Measurements from ENCODE around the gene BBS7. TPM values are rescaled to one million over a fixed set of nuclear protein-coding genes. Genes with fewer than 3 reads are reported as not detected.

BBS7 gene
- total and polyA plus RNA-seq, 4 donors, result 7.0 to 17.5 (median 13.5) TPM

DNA sequence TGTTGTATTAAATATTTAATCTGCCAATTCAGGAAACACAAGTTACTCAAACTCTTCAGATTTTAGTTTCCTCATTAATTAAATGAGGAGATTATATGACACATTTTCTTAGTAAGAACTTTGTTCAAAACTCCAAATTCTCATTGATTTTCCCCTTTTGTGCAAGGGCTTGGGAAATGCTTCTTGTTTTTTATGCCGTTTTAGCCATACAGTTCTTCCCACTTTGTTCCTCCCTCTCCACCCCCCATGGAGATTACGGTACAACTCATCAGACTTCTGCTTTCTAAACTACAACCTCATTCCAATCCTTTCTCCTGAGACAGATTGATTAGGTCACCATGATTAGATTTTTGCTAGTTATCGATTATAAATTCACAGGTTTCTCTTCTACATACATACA lies 10.9 kb upstream of the BBS7 start:
- no peaks in the 10 kb centered on the region for H3K27me3 ChIP-seq (ENCODE audit: control insufficient read depth in 1 of 2, insufficient read depth in 2 of 2, low read length in 1 of 2)
- 76 to 78% methylated on average over 3 of the region's 3 CpGs for WGBS, 2 donors
- ATAC-seq (ENCODE audit: low FRiP score) (no peak), DNase-seq (no peak)
- no peaks in the 10 kb centered on the region for H3K4me1 ChIP-seq (ENCODE audit: control insufficient read depth in 1 of 2, insufficient read depth in 2 of 2, low read length in 2 of 2)
- no peak overlapping the region for H3K27ac ChIP-seq (ENCODE audit: low read depth in 1 of 2, low read length in 2 of 2)
- no peak overlapping the region for H3K4me3 ChIP-seq (ENCODE audit: low read length in 2 of 2)
- intact Hi-C loops (cut with DNase I), result no loop called here
- H3K9me3 ChIP-seq (ENCODE audit: control insufficient read depth, low read length), result no peaks in the 10 kb centered on the region
- no peaks in the 10 kb centered on the region for H3K36me3 ChIP-seq (ENCODE audit: control insufficient read depth in 1 of 2, insufficient read depth in 2 of 2, low read length in 1 of 2)

DNA sequence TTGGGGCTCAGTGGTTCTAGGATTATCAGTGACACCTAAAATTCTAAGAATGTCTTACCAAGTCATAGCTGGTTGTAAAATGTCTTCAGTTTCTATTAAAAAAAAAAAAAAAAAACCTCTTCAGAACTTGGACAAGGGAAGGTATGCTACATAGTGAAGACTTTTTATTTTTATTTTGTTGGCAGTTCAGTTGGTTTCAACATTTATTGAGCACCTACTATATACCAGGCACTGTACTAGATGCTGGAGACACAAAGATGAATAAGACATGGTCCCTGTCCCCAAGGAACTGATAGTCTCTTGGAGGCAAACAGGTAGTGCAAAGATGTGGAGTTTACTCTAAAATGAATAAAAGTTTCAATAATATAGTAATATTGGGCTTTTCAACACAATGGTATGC lies 8.9 kb upstream of the BBS7 start:
- Histone ChIP-seq H3K27ac (ENCODE audit: low read depth in 1 of 2, low read length in 2 of 2) (no peak overlapping the region), H3K36me3 (ENCODE audit: control insufficient read depth in 1 of 2, insufficient read depth in 2 of 2, low read length in 1 of 2) (no peaks in the 10 kb centered on the region), H3K4me3 (ENCODE audit: low read length in 2 of 2) (no peak overlapping the region), H3K27me3 (ENCODE audit: control insufficient read depth in 1 of 2, insufficient read depth in 2 of 2, low read length in 1 of 2) (no peaks in the 10 kb centered on the region), H3K4me1 (ENCODE audit: control insufficient read depth in 1 of 2, insufficient read depth in 2 of 2, low read length in 2 of 2) (no peaks in the 10 kb centered on the region), H3K9me3 (ENCODE audit: control insufficient read depth, low read length) (no peaks in the 10 kb centered on the region)
- intact Hi-C loops (cut with DNase I), result no loop called here
- no peak for DNase-seq
- no peak for ATAC-seq (ENCODE audit: low FRiP score)

DNA sequence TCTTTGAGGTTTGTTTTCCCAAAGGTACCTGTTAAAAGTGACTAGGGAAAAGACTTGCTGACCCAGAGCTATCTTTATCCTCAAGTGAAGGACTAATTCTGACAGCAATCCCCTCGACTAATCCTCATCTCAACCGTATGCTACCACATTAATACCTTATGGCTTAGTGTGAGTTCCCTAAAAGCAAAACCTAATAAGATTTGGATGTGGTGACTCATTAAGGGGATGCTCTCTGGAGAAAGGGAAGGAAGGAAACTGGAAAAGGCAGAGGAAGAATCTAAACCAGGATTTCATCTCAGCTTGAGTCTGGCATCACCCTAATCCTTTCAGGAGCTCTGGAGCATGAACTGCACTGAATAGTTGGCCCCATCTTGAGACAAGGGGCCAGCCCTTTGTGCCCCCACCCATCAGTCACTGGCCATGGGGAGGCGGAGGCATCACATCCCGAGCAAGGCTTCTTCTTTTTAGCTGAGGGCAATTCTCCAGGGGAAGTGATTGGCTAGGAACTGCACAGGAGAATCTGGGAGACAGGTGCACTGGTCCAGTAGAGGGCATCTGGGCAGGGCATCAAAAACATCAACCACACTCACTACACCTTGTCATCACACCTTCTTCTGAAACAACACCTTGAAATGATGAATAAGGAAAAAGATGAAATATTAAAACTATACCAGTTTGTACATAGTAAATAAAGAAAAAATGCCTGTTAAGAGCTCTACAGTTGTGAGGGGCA lies 6.9 kb upstream of the BBS7 start:
- H3K4me3 ChIP-seq (ENCODE audit: low read length in 2 of 2), result no peak overlapping the region
- H3K9me3 ChIP-seq (ENCODE audit: control insufficient read depth, low read length), result no peaks in the 10 kb centered on the region
- no peaks in the 10 kb centered on the region for H3K36me3 ChIP-seq (ENCODE audit: control insufficient read depth in 1 of 2, insufficient read depth in 2 of 2, low read length in 1 of 2)
- no peaks in the 10 kb centered on the region for H3K27me3 ChIP-seq (ENCODE audit: control insufficient read depth in 1 of 2, insufficient read depth in 2 of 2, low read length in 1 of 2)
- intact Hi-C loops (cut with DNase I), result no loop called here
- DNase-seq (no peak), ATAC-seq (ENCODE audit: low FRiP score) (no peak)
- no peaks in the 10 kb centered on the region for H3K4me1 ChIP-seq (ENCODE audit: control insufficient read depth in 1 of 2, insufficient read depth in 2 of 2, low read length in 2 of 2)
- H3K27ac ChIP-seq (ENCODE audit: low read depth in 1 of 2, low read length in 2 of 2), result no peak overlapping the region
- 48 to 56% methylated on average over 4 of the region's 4 CpGs for WGBS, 2 donors

DNA sequence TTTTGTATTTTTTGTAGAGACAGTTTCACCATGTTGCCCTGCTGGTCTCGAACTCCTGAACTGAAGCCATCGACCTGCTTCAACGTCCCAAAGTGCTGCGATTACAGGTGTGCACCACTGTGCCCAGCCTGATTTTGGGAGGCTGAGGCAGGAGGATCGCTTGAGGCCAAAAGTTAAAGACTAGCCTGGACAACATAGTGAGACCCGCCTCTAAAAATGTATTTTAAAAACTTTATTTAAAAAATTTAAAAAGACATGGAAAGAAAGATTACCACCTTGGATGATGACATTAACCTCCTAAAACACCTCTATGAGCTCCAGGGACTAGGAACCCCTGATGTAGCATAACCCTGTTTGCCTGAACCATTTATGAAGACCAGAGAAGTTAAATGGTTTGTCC lies 5.8 kb upstream of the BBS7 start:
- H3K9me3 ChIP-seq (ENCODE audit: control insufficient read depth, low read length), result no peaks in the 10 kb centered on the region
- no peak overlapping the region for H3K4me3 ChIP-seq (ENCODE audit: low read length in 2 of 2)
- ATAC-seq (ENCODE audit: low FRiP score) (no peak), DNase-seq (no peak)
- no peaks in the 10 kb centered on the region for H3K36me3 ChIP-seq (ENCODE audit: control insufficient read depth in 1 of 2, insufficient read depth in 2 of 2, low read length in 1 of 2)
- H3K27me3 ChIP-seq (ENCODE audit: control insufficient read depth in 1 of 2, insufficient read depth in 2 of 2, low read length in 1 of 2), result no peaks in the 10 kb centered on the region
- 95 to 96% methylated on average over 6 of the region's 6 CpGs for WGBS, 2 donors
- intact Hi-C loops (cut with DNase I), result no loop called here
- H3K27ac ChIP-seq (ENCODE audit: low read depth in 1 of 2, low read length in 2 of 2), result no peak overlapping the region
- H3K4me1 ChIP-seq (ENCODE audit: control insufficient read depth in 1 of 2, insufficient read depth in 2 of 2, low read length in 2 of 2), result no peaks in the 10 kb centered on the region

DNA sequence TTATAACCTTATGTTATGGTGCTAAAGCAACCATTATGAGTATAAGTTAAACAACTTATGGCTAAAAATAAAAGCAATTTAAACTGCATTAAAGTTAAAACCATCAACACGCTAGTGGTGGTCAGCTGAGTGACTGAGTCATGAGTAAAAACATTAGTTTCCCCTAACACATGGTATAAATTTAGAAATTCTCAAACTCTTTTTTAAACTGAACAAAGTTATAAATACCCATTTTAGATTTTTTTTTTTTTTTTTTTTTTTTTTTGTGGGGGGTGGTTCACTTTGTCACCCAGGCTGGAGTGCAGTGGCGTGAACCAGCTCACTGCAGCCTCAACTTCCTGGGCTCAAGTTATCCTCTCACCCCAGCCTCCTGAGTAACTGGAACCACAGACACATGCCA lies 5.4 kb upstream of the BBS7 start:
- intact Hi-C loops (cut with DNase I), result no loop called here
- no peak overlapping the region for H3K27ac ChIP-seq (ENCODE audit: low read depth in 1 of 2, low read length in 2 of 2)
- no peaks in the 10 kb centered on the region for H3K27me3 ChIP-seq (ENCODE audit: control insufficient read depth in 1 of 2, insufficient read depth in 2 of 2, low read length in 1 of 2)
- no peaks in the 10 kb centered on the region for H3K4me1 ChIP-seq (ENCODE audit: control insufficient read depth in 1 of 2, insufficient read depth in 2 of 2, low read length in 2 of 2)
- ATAC-seq (ENCODE audit: low FRiP score) (no peak), DNase-seq (no peak)
- no peaks in the 10 kb centered on the region for H3K36me3 ChIP-seq (ENCODE audit: control insufficient read depth in 1 of 2, insufficient read depth in 2 of 2, low read length in 1 of 2)
- WGBS, 2 donors, result 50 to 59% methylated on average over 2 of the region's 2 CpGs
- no peaks in the 10 kb centered on the region for H3K9me3 ChIP-seq (ENCODE audit: control insufficient read depth, low read length)
- H3K4me3 ChIP-seq (ENCODE audit: low read length in 2 of 2), result no peak overlapping the region

DNA sequence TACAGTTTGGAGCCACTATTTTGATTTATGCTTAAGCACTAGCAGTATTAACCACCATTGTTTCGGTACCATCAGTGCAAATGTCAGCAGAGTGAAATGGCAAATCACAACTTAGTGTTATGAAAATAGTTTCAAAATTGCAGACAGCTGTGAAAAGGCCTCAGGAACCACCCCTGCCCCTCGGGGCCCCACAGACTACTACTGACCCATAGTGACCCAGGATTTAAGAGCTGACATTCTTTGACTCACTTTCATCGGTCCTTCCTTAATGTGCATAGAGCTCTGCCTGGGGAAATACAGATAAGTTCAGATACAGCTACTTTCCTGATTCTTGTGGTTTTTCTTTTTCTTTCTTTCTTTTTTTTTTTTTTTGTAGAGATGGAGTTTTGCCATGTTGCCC lies 3.3 kb upstream of the BBS7 start:
- no peaks in the 10 kb centered on the region for H3K36me3 ChIP-seq (ENCODE audit: control insufficient read depth in 1 of 2, insufficient read depth in 2 of 2, low read length in 1 of 2)
- H3K4me1 ChIP-seq (ENCODE audit: control insufficient read depth in 1 of 2, insufficient read depth in 2 of 2, low read length in 2 of 2), result no peaks in the 10 kb centered on the region
- DNase-seq, result no peak
- no peak overlapping the region for H3K27ac ChIP-seq (ENCODE audit: low read depth in 1 of 2, low read length in 2 of 2)
- H3K4me3 ChIP-seq (ENCODE audit: low read length in 2 of 2), result no peak overlapping the region
- ATAC-seq (ENCODE audit: low FRiP score), result no peak
- no peaks in the 10 kb centered on the region for H3K27me3 ChIP-seq (ENCODE audit: control insufficient read depth in 1 of 2, insufficient read depth in 2 of 2, low read length in 1 of 2)
- intact Hi-C loops (cut with DNase I), result no loop called here
- 25 to 35% methylated on average over 3 of the region's 3 CpGs for WGBS, 2 donors
- H3K9me3 ChIP-seq (ENCODE audit: control insufficient read depth, low read length), result no peaks in the 10 kb centered on the region

DNA sequence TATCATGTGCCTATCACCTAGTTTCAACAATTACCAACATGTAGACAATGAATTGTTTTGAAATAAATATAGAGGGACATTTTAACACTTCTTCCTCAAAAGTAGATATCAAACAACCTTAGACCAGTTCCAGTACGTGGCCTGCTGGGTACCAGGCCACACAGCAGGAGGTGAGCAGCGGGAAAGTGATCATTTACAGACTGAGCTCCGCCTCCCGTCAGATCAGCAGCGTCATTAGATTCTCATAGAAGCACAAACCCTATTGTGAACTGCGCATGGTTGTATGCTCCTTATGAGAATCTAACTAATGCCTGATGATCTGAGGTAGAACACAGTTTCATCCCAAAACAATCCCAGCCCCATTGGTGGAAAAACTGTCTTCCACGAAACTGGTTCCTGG lies 6.5 kb downstream of the BBS7 start:
- Histone ChIP-seq H3K4me3 (ENCODE audit: low read length in 2 of 2) (no peak overlapping the region), H3K4me1 (ENCODE audit: control insufficient read depth in 1 of 2, insufficient read depth in 2 of 2, low read length in 2 of 2) (no peaks in the 10 kb centered on the region), H3K27me3 (ENCODE audit: control insufficient read depth in 1 of 2, insufficient read depth in 2 of 2, low read length in 1 of 2) (no peaks in the 10 kb centered on the region), H3K27ac (ENCODE audit: low read depth in 1 of 2, low read length in 2 of 2) (no peak overlapping the region), H3K9me3 (ENCODE audit: control insufficient read depth, low read length) (no peaks in the 10 kb centered on the region), H3K36me3 (ENCODE audit: control insufficient read depth in 1 of 2, insufficient read depth in 2 of 2, low read length in 1 of 2) (peaks cover 2 to 4% of the 10 kb centered on the region in 2 donors)
- 80 to 83% methylated on average over 7 of the region's 7 CpGs for WGBS, 2 donors
- no peak for ATAC-seq (ENCODE audit: low FRiP score)
- no peak for DNase-seq
- intact Hi-C loops (cut with DNase I), result no loop called here

DNA sequence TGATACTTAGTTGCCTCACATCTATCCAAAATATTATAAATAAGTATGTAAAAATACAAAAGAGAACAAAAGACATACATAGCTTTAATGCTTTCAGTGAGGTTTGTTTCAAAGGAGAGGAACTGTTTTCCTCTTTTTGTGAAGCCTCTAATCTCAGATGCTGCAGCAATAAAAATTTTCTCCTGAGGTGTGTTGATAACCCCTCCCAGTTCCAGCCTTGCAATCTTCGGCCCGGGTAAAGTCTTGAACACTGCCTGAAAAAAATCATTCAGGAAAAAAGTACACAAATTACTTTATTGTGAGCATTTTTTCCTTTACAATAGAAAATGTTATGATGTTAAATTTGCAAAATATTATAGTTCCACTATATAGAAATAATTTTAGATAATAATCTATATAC lies 8.8 kb downstream of the BBS7 start:
- H3K4me3 ChIP-seq (ENCODE audit: low read length in 2 of 2), result no peak overlapping the region
- ATAC-seq (ENCODE audit: low FRiP score), result no peak
- peaks cover 4 to 6% of the 10 kb centered on the region in 2 donors for H3K36me3 ChIP-seq (ENCODE audit: control insufficient read depth in 1 of 2, insufficient read depth in 2 of 2, low read length in 1 of 2)

DNA sequence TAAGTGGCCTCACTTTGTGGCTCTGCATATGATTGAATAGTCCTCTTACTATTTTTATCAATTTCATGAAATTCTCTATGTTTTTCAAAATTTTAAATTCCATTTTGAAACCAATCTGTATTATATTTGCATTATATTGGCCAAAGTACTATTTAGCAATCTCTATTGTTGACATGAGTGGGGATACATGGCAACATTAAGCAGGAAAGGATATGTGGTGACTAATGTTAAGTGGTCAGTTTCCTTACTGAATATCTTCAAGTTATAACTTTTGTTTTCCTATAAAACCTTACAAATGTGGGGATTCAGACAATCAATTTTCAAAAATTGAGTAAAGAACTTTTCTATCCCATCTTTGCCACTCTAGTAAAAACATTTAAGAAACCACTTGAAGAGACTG lies 10.2 kb downstream of the BBS7 start:
- no peak overlapping the region for H3K27ac ChIP-seq (ENCODE audit: low read depth in 1 of 2, low read length in 2 of 2)
- intact Hi-C loops (cut with DNase I), result no loop called here
- no peaks in the 10 kb centered on the region for H3K27me3 ChIP-seq (ENCODE audit: control insufficient read depth in 1 of 2, insufficient read depth in 2 of 2, low read length in 1 of 2)
- H3K4me3 ChIP-seq (ENCODE audit: low read length in 2 of 2), result no peak overlapping the region
- no peak for DNase-seq
- no peaks in the 10 kb centered on the region for H3K9me3 ChIP-seq (ENCODE audit: control insufficient read depth, low read length)
- no peak for ATAC-seq (ENCODE audit: low FRiP score)
- H3K36me3 ChIP-seq (ENCODE audit: control insufficient read depth in 1 of 2, insufficient read depth in 2 of 2, low read length in 1 of 2), result peaks cover 4 to 6% of the 10 kb centered on the region in 2 donors
- no peaks in the 10 kb centered on the region for H3K4me1 ChIP-seq (ENCODE audit: control insufficient read depth in 1 of 2, insufficient read depth in 2 of 2, low read length in 2 of 2)

More for the DNA sequence above, 8.8 kb downstream of the BBS7 start:
- DNase-seq, result no peak
- Histone ChIP-seq H3K4me1 (ENCODE audit: control insufficient read depth in 1 of 2, insufficient read depth in 2 of 2, low read length in 2 of 2) (no peaks in the 10 kb centered on the region), H3K9me3 (ENCODE audit: control insufficient read depth, low read length) (no peaks in the 10 kb centered on the region), H3K27ac (ENCODE audit: low read depth in 1 of 2, low read length in 2 of 2) (no peak overlapping the region), H3K27me3 (ENCODE audit: control insufficient read depth in 1 of 2, insufficient read depth in 2 of 2, low read length in 1 of 2) (no peaks in the 10 kb centered on the region)
- 82 to 86% methylated on average over 2 of the region's 2 CpGs for WGBS, 2 donors
- intact Hi-C loops (cut with DNase I), result no loop called here

All from aorta (tissue), 5 donors.